MCF 10A (cell line): ENCODE data around the gene TOR4A. TPM values are rescaled to one million over a fixed set of nuclear protein-coding genes. Genes with fewer than 3 reads are reported as not detected.
"Not testable (repeated sequence)": the region's sequence is repeated elsewhere in the genome, so short reads cannot be mapped to it uniquely, and the experiment has no call there.

Experiments
- BruUV-seq: library from RNA; stranded (reverse); fragments of 400-500 nt; replicated peaks from 2 replicates; lab custom pipeline; 2021; lab: Mats Ljungman, UMichigan
- CTCF ChIA-PET: fragments of 300-600 bp; sonication (Branson Sonifier 250); formaldehyde crosslinking; extraction: SDS; loops from one replicate; lab custom pipeline; 2021; ENCODE audit warnings: antibody characterized with exemption, inconsistent platforms; lab: Yijun Ruan, JAX
- POLR2A ChIA-PET: fragments of 300-600, 350-650 bp; sonication (Branson Sonifier 250); formaldehyde crosslinking; extraction: SDS; loops from one replicate; lab custom pipeline; 2020; ENCODE audit warnings: antibody characterized with exemption, inconsistent platforms; lab: Yijun Ruan, JAX
- DNase-seq: peaks from one replicate; pipeline ENCODE4 v3.0.0-alpha.2; 2018; ENCODE audit not compliant: unreplicated experiment
- H3K27ac Mint-ChIP-seq: one replicate; pipeline ENCODE4 v1.8.0; 2022; ENCODE audit warnings: mild to moderate bottlenecking, low read depth, mixed read lengths; ENCODE audit not compliant: unreplicated experiment
- H3K27me3 Mint-ChIP-seq: one replicate; pipeline ENCODE4 v1.8.0; 2022; ENCODE audit warnings: mixed read lengths; ENCODE audit not compliant: insufficient read depth, unreplicated experiment
- H3K36me3 Mint-ChIP-seq: one replicate; pipeline ENCODE4 v1.8.0; 2022; ENCODE audit warnings: mild to moderate bottlenecking, moderate library complexity, mixed read lengths; ENCODE audit not compliant: insufficient read depth, unreplicated experiment
- H3K4me1 Mint-ChIP-seq: one replicate; pipeline ENCODE4 v1.8.0; 2022; ENCODE audit warnings: mixed read lengths; ENCODE audit not compliant: insufficient read depth, unreplicated experiment
- H3K4me3 Mint-ChIP-seq: one replicate; pipeline ENCODE4 v1.8.0; 2022; ENCODE audit warnings: mild to moderate bottlenecking, moderate library complexity, mixed read lengths; ENCODE audit not compliant: unreplicated experiment
- H3K9me3 Mint-ChIP-seq: one replicate; pipeline ENCODE4 v1.8.0; 2022; ENCODE audit warnings: mixed read lengths; ENCODE audit not compliant: unreplicated experiment
- CTCF ChIP-seq: fragments of 200-600 bp; IDR thresholded peaks from one replicate; pipeline ENCODE4 v1.8.0; 2022; ENCODE audit warnings: antibody characterized with exemption, mild to moderate bottlenecking; ENCODE audit not compliant: unreplicated experiment
- intact Hi-C: fragments of 100-400 bp; cut with micrococcal nuclease; formaldehyde crosslinking; loops from 2 replicates; pipeline ENCODE4 v1.14.1; 2022
- total RNA-seq: library from RNA; stranded (reverse); gene quantifications from 2 replicates; pipeline ENCODE4 v1.2.3, GENCODE V29; 2022

The TOR4A gene
- total RNA-seq, 1 experiment from 2014 or later, result 21.9 TPM

GRCh38 chr9:137236238-137236935 lies 41.1 kb upstream of the TOR4A start:
- intact Hi-C loops, result no loop called here
- Mint-ChIP-seq H3K4me1 (no peaks in the 10 kb centered on the region), H3K27me3 (no peaks in the 10 kb centered on the region), H3K27ac (no peak overlapping the region), H3K9me3 (no peaks in the 10 kb centered on the region), H3K4me3 (no peak overlapping the region), H3K36me3 (peaks cover 21% of the 10 kb centered on the region)
- TF ChIP-seq CTCF, result peak; percentile 98
- POLR2A ChIA-PET, result interaction anchor here (1.0 to 1.8 kb wide), 5 partner anchors 11 to 107 kb away, joined by 4 to 16 read pairs (median 4); partner anchors contain the start of genes ANAPC2, CYSRT1, SSNA1 and TPRN
- peak; percentile 81 for DNase-seq
- no TSS peak for BruUV-seq
- CTCF ChIA-PET, result interaction anchor here (0.6 to 3.5 kb wide), 33 partner anchors 9 to 369 kb away, joined by 3 to 36 read pairs (median 4); partner anchors contain the start of genes ANAPC2, CYSRT1, EXD3 and NELFB

GRCh38 chr9:137236936-137237421 lies 40.5 kb upstream of the TOR4A start:
- Mint-ChIP-seq H3K4me1 (no peaks in the 10 kb centered on the region), H3K27ac (no peak overlapping the region), H3K9me3 (no peaks in the 10 kb centered on the region), H3K27me3 (no peaks in the 10 kb centered on the region), H3K36me3 (peaks cover 26% of the 10 kb centered on the region), H3K4me3 (no peak overlapping the region)
- DNase-seq, result no peak
- ChIA-PET CTCF (interaction anchor here (0.6 to 3.5 kb wide), 33 partner anchors 8 to 369 kb away, joined by 3 to 36 read pairs (median 4); partner anchors contain the start of genes ANAPC2, CYSRT1, EXD3 and NELFB), POLR2A (interaction anchor here (1.0 to 1.8 kb wide), 5 partner anchors 10 to 108 kb away, joined by 4 to 16 read pairs (median 4); partner anchors contain the start of genes ANAPC2, CYSRT1, SSNA1 and TPRN)
- BruUV-seq, result no TSS peak
- TF ChIP-seq CTCF, result no peak
- intact Hi-C loops, result no loop called here

GRCh38 chr9:137237759-137238726 lies 39.5 kb upstream of the TOR4A start:
- no peak overlapping the region for H3K4me3 Mint-ChIP-seq
- BruUV-seq, result no TSS peak
- no peaks in the 10 kb centered on the region for H3K9me3 Mint-ChIP-seq
- POLR2A ChIA-PET, result interaction anchor here (0.6 to 1.8 kb wide), 2 partner anchors 17 to 49 kb away, joined by 3 to 16 read pairs; partner anchors contain the start of genes ANAPC2, NELFB and SSNA1
- peaks cover 37% of the 10 kb centered on the region for H3K36me3 Mint-ChIP-seq
- TF ChIP-seq CTCF, result no peak
- no peaks in the 10 kb centered on the region for H3K4me1 Mint-ChIP-seq
- H3K27me3 Mint-ChIP-seq, result no peaks in the 10 kb centered on the region
- DNase-seq, result no peak
- CTCF ChIA-PET, result interaction anchor here (0.5 to 3.5 kb wide), 12 partner anchors 7 to 193 kb away, joined by 3 to 36 read pairs (median 4); partner anchors contain the start of genes CYSRT1, MAN1B1, NPDC1 and RNF208
- H3K27ac Mint-ChIP-seq, result no peak overlapping the region
- intact Hi-C loops, result no loop called here

GRCh38 chr9:137239541-137240200 lies 37.9 kb upstream of the TOR4A start:
- intact Hi-C loops, result loop anchor here (2.0 kb wide), 1 partner anchor 51 kb away; the partner anchor contains the start of genes ANAPC2 and SSNA1
- not testable (repeated sequence) for DNase-seq, H3K27ac Mint-ChIP-seq, H3K27me3 Mint-ChIP-seq, H3K9me3 Mint-ChIP-seq
- Mint-ChIP-seq H3K4me3 (peak overlapping the region; percentile 80), H3K4me1 (peaks cover 15% of the 10 kb centered on the region), H3K36me3 (peaks cover 52% of the 10 kb centered on the region)
- ChIA-PET CTCF (interaction anchor here (0.7 to 3.5 kb wide), 5 partner anchors 13 to 153 kb away, joined by 3 to 36 read pairs (median 3); partner anchors contain the start of genes CYSRT1, MAN1B1, RNF208 and RNF224), POLR2A (interaction anchor here (0.6 to 8.6 kb wide), 18 partner anchors 10 to 511 kb away, joined by 3 to 118 read pairs (median 10); partner anchors contain the start of genes ANAPC2, CYSRT1, MAN1B1 and NDOR1)
- BruUV-seq, result TSS peak; percentile 65
